Peyer's patch (tissue), 4 donors: ENCODE data around the gene WDFY4. TPM values are rescaled to one million over a fixed set of nuclear protein-coding genes. Genes with fewer than 3 reads are reported as not detected.
A peak's percentile ranks its signal among the peaks of the same experiment; 100 is the strongest.

Experiments used
- DNase-seq, 3 donors: peaks; one replicate each; pipeline ENCODE4 v3.0.0-alpha.2; 2017 to 2019
- H3K27ac ChIP-seq, 4 donors: fragments of 200-600 bp; sonication (generic); one replicate each; pipeline ENCODE4 v1.5.1; 2016 to 2019
- H3K27me3 ChIP-seq, 2 donors: fragments of 200-600 bp; sonication (generic); one replicate each; pipeline ENCODE4 v1.5.1; 2019
- H3K36me3 ChIP-seq, 3 donors: fragments of 200-600 bp; sonication (generic); one replicate each; pipeline ENCODE4 v1.5.1; 2016 to 2019
- H3K4me1 ChIP-seq, 4 donors: fragments of 200-600 bp; sonication (generic); one replicate each; pipeline ENCODE4 v1.5.1; 2016 to 2019
- H3K4me3 ChIP-seq, 4 donors: fragments of 200-600 bp; sonication (generic); 1 replicate in 3 of 4; 2 replicates in 1 of 4; pipeline ENCODE4 v1.5.1; 2016 to 2019; ENCODE audit warnings: mild to moderate bottlenecking in 1 of 4
- H3K9me3 ChIP-seq, 4 donors: fragments of 200-600 bp; sonication (generic); one replicate each; pipeline ENCODE4 v1.5.1; 2016 to 2019; ENCODE audit warnings: mild to moderate bottlenecking in 1 of 4
- CTCF ChIP-seq, 6 experiments: fragments of 450-650 bp in 4 of 6; fragments of 200-600 bp in 2 of 6; sonication (generic) in 1 of 6; IDR thresholded peaks; one replicate each; pipeline ENCODE4 v1.5.1; 2017 to 2019; ENCODE audit warnings: antibody characterized with exemption in 6 of 6, mild to moderate bottlenecking in 3 of 6, moderate library complexity in 1 of 6
- POLR2A ChIP-seq, 2 donors: fragments of 450-650 bp; IDR thresholded peaks; one replicate each; pipeline ENCODE4 v1.5.1; 2017; ENCODE audit warnings: antibody characterized with exemption in 2 of 2, mild to moderate bottlenecking in 2 of 2, moderate library complexity in 2 of 2
- total RNA-seq, 4 donors: library from RNA; depleted of rRNA; stranded (reverse); fragments of >200 nt; gene quantifications; one replicate each; pipeline ENCODE4 v1.1.0, GENCODE V29; 2016

WDFY4 gene
- total RNA-seq, 4 donors from 2014 or later = 0.53 to 102 (median 4.6) TPM

GRCh38 chr10:48945441-48946130 lies 260.9 kb downstream of the WDFY4 start:
- H3K4me3 ChIP-seq = no peak overlapping the region
- DNase-seq = peak in 2 of 3 donors; percentile 38 to 48
- TF ChIP-seq CTCF (IDR thresholded peaks at IDR 0.05) (peak in 1 of 6 experiments; percentile 13), POLR2A (IDR thresholded peaks at IDR 0.05) (no peak)
- no peaks in the 10 kb centered on the region for H3K36me3 ChIP-seq
- peaks cover 0 to 7% (median 1%) of the 10 kb centered on the region in 4 donors for H3K4me1 ChIP-seq
- no peak overlapping the region for H3K27ac ChIP-seq
- no peaks in the 10 kb centered on the region for H3K27me3 ChIP-seq
- no peaks in the 10 kb centered on the region for H3K9me3 ChIP-seq

- no peak for TF ChIP-seq CTCF (IDR thresholded peaks at IDR 0.05)
- TF ChIP-seq POLR2A (IDR thresholded peaks at IDR 0.05) = no peak
- no peaks in the 10 kb centered on the region for H3K36me3 ChIP-seq
- DNase-seq = peak in 1 of 3 donors; percentile 9
- H3K27me3 ChIP-seq = no peaks in the 10 kb centered on the region
- H3K9me3 ChIP-seq = no peaks in the 10 kb centered on the region
- no peak overlapping the region for H3K27ac ChIP-seq
- peaks cover 0 to 7% (median 1%) of the 10 kb centered on the region in 4 donors for H3K4me1 ChIP-seq
- H3K4me3 ChIP-seq = no peak overlapping the region
These were observed 261.7 kb downstream of the WDFY4 start for GRCh38 chr10:48946332-48946731.

- DNase-seq = peak in 1 of 3 donors; percentile 22
- H3K27ac ChIP-seq = no peak overlapping the region
These were observed 262.3 kb downstream of the WDFY4 start for GRCh38 chr10:48946891-48947500.

GRCh38 chr10:48947690-48948469 lies 263.2 kb downstream of the WDFY4 start:
- peak in 1 of 3 donors; percentile 9 for DNase-seq
- H3K36me3 ChIP-seq = no peaks in the 10 kb centered on the region
- H3K27ac ChIP-seq = no peak overlapping the region
- no peaks in the 10 kb centered on the region for H3K27me3 ChIP-seq
- H3K9me3 ChIP-seq = no peaks in the 10 kb centered on the region
- H3K4me1 ChIP-seq = peaks cover 0 to 7% (median 1%) of the 10 kb centered on the region in 4 donors
- TF ChIP-seq CTCF (IDR thresholded peaks at IDR 0.05) (no peak), POLR2A (IDR thresholded peaks at IDR 0.05) (no peak)
- H3K4me3 ChIP-seq = no peak overlapping the region

More at GRCh38 chr10:48946891-48947500, 262.3 kb downstream of the WDFY4 start:
- H3K4me1 ChIP-seq = peaks cover 0 to 7% (median 1%) of the 10 kb centered on the region in 4 donors
- H3K36me3 ChIP-seq = no peaks in the 10 kb centered on the region
- no peak overlapping the region for H3K4me3 ChIP-seq
- no peaks in the 10 kb centered on the region for H3K27me3 ChIP-seq
- H3K9me3 ChIP-seq = no peaks in the 10 kb centered on the region
- TF ChIP-seq CTCF (IDR thresholded peaks at IDR 0.05) = no peak

GRCh38 chr10:48948470-48949037 lies 263.9 kb downstream of the WDFY4 start:
- Histone ChIP-seq H3K4me1 (peaks cover 0 to 7% (median 1%) of the 10 kb centered on the region in 4 donors), H3K36me3 (no peaks in the 10 kb centered on the region), H3K9me3 (no peaks in the 10 kb centered on the region), H3K27me3 (no peaks in the 10 kb centered on the region), H3K4me3 (no peak overlapping the region), H3K27ac (no peak overlapping the region)
- TF ChIP-seq POLR2A (IDR thresholded peaks at IDR 0.05) = no peak
- no peak for TF ChIP-seq CTCF (IDR thresholded peaks at IDR 0.05)
- DNase-seq = no peak
